NCI-H2107 (cell line): Measurements from ENCODE around the gene PIGC.

Experiments
- DNase-seq: peaks from one replicate; lab custom pipeline; 2025; lab: John Stamatoyannopoulos, UW

The PIGC gene

GRCh38 chr1:172429331-172430127 lies 14.3 kb downstream of the PIGC start:
- peak; percentile 24 for DNase-seq

DNA sequence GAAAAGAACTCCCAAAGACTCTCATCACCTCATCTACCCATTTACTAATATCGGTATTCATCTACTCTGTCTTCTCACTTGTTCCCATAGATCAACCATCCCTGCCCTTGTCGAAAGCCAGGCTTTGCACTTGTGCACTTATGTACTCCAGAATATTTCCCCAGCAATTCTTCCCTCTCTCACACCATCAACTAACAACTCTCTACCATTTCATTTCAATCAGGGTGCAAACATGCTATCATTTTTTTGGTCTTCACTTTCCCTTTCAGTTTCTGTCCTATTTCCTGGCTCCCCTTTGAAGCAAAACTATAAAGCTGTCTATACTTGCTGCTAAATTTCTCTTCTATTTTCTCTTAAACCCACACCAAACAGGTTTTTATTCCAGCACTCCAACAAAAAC lies 16.7 kb downstream of the PIGC start:
- DNase-seq, result no peak

- DNase-seq, result no peak
Measured at GRCh38 chr1:172425339-172425738, 18.5 kb downstream of the PIGC start.

- no peak for DNase-seq
Measured at GRCh38 chr1:172423336-172423735, 20.5 kb downstream of the PIGC start.

DNA sequence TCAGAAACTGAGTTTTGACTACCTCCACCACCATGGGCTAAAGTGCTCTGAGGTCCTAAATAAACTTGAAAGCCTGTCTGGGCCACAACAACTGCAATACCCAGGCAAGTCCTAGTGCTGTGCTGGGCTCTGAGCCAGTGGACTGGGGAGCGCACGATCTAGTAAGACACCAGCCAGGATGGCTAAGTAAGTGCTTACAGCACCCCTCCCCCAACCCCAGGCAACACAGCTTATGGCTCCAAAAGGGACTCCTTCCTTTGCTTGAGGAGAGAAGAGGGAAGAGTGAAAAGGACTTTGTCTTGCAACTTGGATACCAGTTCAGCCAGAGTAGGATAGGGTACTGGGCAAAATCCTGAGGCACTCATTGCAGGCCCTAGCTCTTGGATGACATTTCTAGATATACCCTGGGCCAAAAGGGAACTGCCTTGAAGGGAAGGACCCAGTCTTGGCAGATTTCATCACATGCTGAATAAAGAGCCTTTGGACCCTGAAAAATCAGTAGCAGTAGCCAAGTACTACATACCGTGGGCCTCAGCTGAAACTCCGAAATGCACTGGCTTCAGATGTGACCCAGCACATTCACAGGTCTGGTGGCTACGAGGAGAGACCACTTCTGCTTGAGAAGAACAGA lies 21.8 kb downstream of the PIGC start:
- no peak for DNase-seq

DNA sequence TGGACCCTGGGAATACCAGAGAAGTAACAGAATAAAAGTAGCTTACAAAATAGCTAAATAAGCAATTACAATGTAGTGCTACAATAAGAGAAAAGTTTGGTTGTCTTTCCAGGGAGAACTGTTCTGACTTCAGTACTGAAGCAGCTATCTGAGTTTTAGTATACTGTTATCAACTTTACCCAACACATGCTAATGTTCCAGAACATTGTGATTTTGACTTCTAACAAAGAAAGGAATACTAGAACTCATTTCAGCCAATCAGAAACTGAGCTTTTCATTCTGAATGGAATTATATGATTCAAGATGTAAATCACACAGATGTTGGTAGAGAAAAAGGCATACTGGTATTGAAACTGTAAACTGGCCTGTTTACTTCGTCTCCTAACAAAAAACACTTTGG lies 23.5 kb downstream of the PIGC start, which contains the start of gene C1orf105:
C1orf105 (plus strand) TSS at position 301 of the 400 bp plus-strand sequence. CDS start 201 bp downstream, outside the sequence.
- no peak for DNase-seq

- no peak for DNase-seq
Measured at GRCh38 chr1:172417557-172417956, 26.3 kb downstream of the PIGC start.

DNA sequence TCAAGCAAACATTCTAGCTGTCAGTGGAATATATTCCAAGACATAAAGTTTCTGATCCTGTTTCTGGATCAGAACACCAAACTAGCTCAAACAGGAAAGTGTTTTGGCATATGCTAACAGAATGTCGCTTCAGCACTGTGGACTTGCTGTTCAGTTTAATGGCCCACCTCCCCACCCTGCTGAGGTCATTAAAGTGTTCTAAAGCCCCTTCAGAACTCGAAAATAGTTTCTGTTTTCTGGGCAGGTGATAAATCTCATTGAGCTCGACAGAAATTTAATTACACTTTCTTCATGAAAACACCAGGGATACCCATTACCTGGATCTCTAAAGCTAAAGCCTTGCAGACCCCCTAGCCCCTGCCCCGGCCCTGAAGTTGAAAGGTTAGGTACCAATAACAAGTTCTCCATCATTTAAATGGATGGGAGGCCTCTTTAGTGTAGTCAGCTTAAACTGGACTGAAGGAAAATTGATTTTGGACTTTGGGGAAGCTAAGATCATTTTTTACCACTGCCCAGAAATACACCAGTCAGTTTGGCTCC lies 27.3 kb downstream of the PIGC start:
- DNase-seq, result no peak

DNA sequence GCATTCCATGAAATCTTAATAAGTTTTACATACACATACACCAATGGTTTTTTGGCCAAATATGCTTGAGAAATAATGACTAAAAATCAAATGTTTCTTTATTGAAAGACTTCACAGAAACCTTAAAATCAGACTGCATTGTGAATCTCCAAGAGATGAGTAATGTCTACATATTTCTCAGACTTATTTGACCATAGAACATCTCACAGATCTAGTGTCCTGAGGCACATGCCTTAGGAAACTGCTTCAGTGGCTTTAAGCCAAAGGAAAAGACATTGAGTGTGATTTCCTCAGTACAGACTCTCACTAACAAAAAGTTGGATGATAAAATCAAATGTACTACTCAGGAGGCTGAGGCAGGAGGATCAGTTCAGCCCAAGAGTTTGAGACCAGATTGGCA lies 29.5 kb downstream of the PIGC start:
- DNase-seq, result no peak

DNA sequence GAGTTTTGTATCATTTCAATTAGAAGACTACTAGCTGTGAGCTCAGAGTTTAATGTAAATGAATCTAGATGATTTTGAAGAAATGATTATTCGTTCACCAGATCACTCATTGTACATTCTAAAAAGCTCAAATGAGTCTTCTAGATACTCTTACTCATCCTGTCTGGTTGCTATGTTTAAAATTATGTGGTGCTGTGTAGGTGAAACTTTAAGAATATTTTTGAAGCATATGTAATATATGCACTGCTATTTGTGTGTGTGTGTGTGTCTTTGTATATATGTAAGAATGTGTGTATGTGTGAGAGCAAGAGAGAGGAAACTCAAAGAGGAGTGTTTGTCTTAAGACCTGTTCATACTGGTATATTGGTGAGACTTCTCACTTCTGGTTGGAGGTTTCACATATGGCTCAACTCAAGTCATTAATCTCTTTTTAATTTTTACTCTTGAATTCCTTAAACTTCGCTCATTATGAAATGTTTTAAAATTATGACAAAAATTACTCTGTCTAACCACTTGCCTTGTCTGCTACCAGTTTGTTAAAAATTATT lies 32.0 kb downstream of the PIGC start:
- DNase-seq, result no peak

GRCh38 chr1:172410027-172410426 lies 33.8 kb downstream of the PIGC start:
- no peak for DNase-seq

DNA sequence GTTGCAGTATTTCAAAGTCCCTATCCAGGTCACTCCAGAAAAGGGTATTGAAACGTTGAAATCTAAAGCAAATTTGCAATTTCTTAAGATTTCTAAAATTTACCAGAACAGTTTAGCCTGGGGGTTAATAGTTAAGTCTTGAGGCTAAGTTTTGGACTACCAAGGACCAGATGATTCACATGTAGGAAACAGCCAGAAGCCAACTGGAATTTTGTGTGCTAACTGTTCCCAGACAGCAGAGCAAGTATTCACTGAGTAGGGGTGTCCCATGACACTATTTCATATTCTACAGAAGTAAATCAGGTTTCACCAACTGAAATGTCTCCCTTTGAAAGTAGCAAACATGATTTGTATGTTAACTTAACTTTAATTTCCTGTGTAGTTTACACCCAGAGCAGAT lies 34.9 kb downstream of the PIGC start:
- DNase-seq, result no peak

GRCh38 chr1:172406968-172407367 lies 36.9 kb downstream of the PIGC start:
- DNase-seq, result no peak

DNA sequence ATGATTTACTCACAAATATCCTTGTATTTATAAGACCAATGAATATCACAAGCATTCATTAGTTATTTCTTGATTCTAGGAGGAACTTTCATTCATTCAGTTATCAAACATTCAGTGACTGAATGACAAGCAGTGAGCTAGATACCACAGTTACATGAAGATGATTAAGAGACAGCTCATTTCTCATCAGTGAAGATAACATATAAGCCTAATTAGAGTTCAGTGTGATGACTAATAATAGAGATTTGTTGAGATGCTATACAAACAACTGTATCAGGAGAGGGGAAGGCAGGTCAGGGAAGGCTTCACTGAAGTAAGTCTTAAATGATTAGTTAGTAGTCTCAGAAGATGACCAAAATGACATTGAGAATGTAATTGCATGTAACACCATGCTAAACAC lies 38.0 kb downstream of the PIGC start:
- DNase-seq, result no peak

- DNase-seq, result no peak
Measured at GRCh38 chr1:172404121-172404520, 39.7 kb downstream of the PIGC start.

GRCh38 chr1:172402878-172403569 lies 40.8 kb downstream of the PIGC start:
- DNase-seq, result no peak

- DNase-seq, result no peak
Measured at GRCh38 chr1:172401892-172402291, 42.0 kb downstream of the PIGC start.

GRCh38 chr1:172401477-172401876 lies 42.4 kb downstream of the PIGC start:
- DNase-seq, result no peak

- no peak for DNase-seq
Measured at GRCh38 chr1:172400722-172401105, 43.2 kb downstream of the PIGC start.

GRCh38 chr1:172399756-172400721 lies 43.8 kb downstream of the PIGC start:
- no peak for DNase-seq
